ENCODE results near the gene PM20D2. TPM values are rescaled to one million over a fixed set of nuclear protein-coding genes. Genes with fewer than 3 reads are reported as not detected.

Gene PM20D2
- total RNA-seq, 1 donor: 5.2 TPM

- TF ChIP-seq CTCF (IDR thresholded peaks at IDR 0.05; ENCODE audit: insufficient read depth, low read length): no peak
- H3K4me3 ChIP-seq (ENCODE audit: low read depth, low read length): no peak overlapping the region
- no peak for DNase-seq (ENCODE audit: low read depth)
Observed at GRCh38 chr6:89180971-89181370, 35.1 kb downstream of the PM20D2 start.

DNA sequence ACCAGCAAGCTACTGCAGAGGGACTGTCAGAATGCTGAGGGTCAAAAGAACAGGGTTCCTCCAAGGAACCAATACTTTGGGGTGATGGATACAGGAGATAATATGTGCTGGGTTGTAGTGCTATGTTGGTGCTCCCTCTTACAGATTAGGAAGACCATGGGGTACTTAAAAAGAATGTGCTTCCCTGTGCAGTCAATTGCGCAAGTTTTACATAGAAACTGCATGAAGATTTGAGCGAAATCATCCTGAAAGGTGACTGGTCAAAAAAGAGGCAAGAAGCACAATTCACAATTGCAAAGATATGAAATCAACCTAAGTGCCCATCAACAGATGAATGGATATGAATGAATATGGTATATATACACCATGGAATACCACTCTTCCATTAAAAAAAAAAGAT, 37.4 kb downstream of the PM20D2 start:
- no peak for DNase-seq (ENCODE audit: low read depth)
- H3K4me3 ChIP-seq (ENCODE audit: low read depth, low read length): no peak overlapping the region
- no peak for TF ChIP-seq CTCF (IDR thresholded peaks at IDR 0.05; ENCODE audit: insufficient read depth, low read length)

DNA sequence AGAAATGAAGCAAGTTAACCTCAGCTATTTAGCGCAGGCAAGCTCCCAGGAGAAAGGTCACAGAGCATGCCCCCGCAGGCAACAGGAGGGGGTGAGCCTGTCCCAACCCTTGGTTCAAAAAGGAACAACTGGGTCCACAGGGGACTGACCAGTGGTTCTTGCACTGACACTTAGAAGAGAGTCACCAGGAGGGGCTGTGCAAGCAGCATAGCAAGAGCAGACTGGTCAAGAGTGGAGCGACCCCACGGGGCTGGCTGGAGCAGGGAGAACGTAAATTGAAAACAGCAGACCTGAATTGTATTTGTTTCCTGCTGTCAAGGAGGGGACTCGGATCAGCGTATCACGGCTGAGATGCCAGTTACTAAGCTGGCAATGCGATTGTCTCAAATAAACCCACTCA, 38.5 kb downstream of the PM20D2 start:
- no peak for DNase-seq (ENCODE audit: low read depth)
- no peak for TF ChIP-seq CTCF (IDR thresholded peaks at IDR 0.05; ENCODE audit: insufficient read depth, low read length)
- no peak overlapping the region for H3K4me3 ChIP-seq (ENCODE audit: low read depth, low read length)

- no peak overlapping the region for H3K4me3 ChIP-seq (ENCODE audit: low read depth, low read length)
- DNase-seq (ENCODE audit: low read depth): no peak
- TF ChIP-seq CTCF (IDR thresholded peaks at IDR 0.05; ENCODE audit: insufficient read depth, low read length): no peak
Observed at GRCh38 chr6:89186762-89187161, 40.9 kb downstream of the PM20D2 start.

DNA sequence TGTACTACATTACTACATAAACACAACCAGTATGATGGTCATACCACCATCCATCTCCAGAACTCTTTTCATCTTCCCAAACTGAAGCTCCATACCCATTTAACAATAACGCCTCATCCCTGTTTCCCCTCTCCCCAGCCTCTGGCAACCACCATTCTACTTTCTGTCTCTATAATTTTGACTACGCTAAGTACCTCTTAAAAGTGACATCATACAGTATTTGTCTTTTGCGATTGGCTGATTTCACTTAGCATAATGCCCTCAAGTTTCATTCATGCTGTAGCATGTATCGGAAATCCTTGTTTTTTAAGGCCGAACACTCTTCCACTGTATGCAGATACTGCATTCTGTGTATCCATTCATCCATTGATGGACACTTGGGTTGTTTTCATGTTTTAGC, 41.6 kb downstream of the PM20D2 start:
- no peak for TF ChIP-seq CTCF (IDR thresholded peaks at IDR 0.05; ENCODE audit: insufficient read depth, low read length)
- DNase-seq (ENCODE audit: low read depth): no peak
- no peak overlapping the region for H3K4me3 ChIP-seq (ENCODE audit: low read depth, low read length)

DNA sequence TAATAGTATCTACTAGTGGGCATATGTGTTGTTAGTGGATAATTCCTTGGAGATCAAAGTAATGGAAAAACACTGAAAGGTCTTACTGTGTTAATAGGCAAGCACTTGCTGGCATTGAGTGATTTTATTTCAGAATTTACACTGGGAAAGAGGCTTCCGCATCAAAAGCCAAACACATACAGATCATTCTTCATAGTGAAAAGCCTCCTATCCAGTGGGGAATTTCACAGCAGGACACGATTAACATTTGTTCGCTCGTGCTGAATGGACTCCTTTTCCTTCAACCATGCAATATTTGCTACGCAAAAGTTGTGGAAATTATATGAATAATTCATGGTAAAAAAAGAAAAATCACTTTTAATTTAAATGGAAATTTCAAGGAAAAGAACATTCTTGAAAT, 44.9 kb downstream of the PM20D2 start:
- H3K4me3 ChIP-seq (ENCODE audit: low read depth, low read length): no peak overlapping the region
- DNase-seq (ENCODE audit: low read depth): no peak
- no peak for TF ChIP-seq CTCF (IDR thresholded peaks at IDR 0.05; ENCODE audit: insufficient read depth, low read length)

- TF ChIP-seq CTCF (IDR thresholded peaks at IDR 0.05; ENCODE audit: insufficient read depth, low read length): no peak
- DNase-seq (ENCODE audit: low read depth): no peak
Observed at GRCh38 chr6:89194559-89194958, 48.7 kb downstream of the PM20D2 start.

More at GRCh38 chr6:89194559-89194958, 48.7 kb downstream of the PM20D2 start:
- no peak overlapping the region for H3K4me3 ChIP-seq (ENCODE audit: low read depth, low read length)

All from fibroblast of the aortic adventitia (primary cell).